Measurements from ENCODE around the gene LRCH4. TPM values are rescaled to one million over a fixed set of nuclear protein-coding genes. Genes with fewer than 3 reads are reported as not detected.
A peak's percentile ranks its signal among the peaks of the same experiment; 100 is the strongest.

The LRCH4 gene
- total RNA-seq (2014; rRNA removed; shearing (Covaris generic)), result 17.0 and 19.5 TPM in 2 replicates

- H3K36me3 ChIP-seq, result peaks cover 34% of the 10 kb centered on the region
- H3K27me3 ChIP-seq (replicated peaks), result no peaks in the 10 kb centered on the region
- H3K4me1 ChIP-seq (replicated peaks), result peaks cover 10% of the 10 kb centered on the region
- DNase-seq (ENCODE audit: low read depth in 1 of 2, low spot score in 2 of 2), result no peak
- H3K9me3 ChIP-seq (replicated peaks), result no peaks in the 10 kb centered on the region
- peak within 1 kb of the TSS; percentile 74 for H3K27ac ChIP-seq
- peak within 1 kb of the TSS; percentile 83 for H3K4me3 ChIP-seq
Measured at GRCh38 chr7:100585511-100586265, at the start of gene LRCH4. LRCH4 (minus strand) TSS chr7:100586129; CDS start chr7:100586100, 29 bp downstream.

GRCh38 chr7:100632951-100633717 is 47.2 kb upstream of the LRCH4 start:
- peaks cover 6% of the 10 kb centered on the region for H3K4me1 ChIP-seq (replicated peaks)
- H3K4me3 ChIP-seq, result no peak overlapping the region
- H3K36me3 ChIP-seq, result no peaks in the 10 kb centered on the region
- peaks cover 29% of the 10 kb centered on the region for H3K27me3 ChIP-seq (replicated peaks)
- H3K9me3 ChIP-seq (replicated peaks), result no peaks in the 10 kb centered on the region
- no peak overlapping the region for H3K27ac ChIP-seq
- DNase-seq (ENCODE audit: low read depth in 1 of 2, low spot score in 2 of 2), result no peak

- 0 out of 2 replicates have a peak, but pooled peaks cover 5% of the 10 kb centered on the region for H3K9me3 ChIP-seq (replicated peaks)
- no peak overlapping the region for H3K27ac ChIP-seq
- no peak for DNase-seq (ENCODE audit: low read depth in 1 of 2, low spot score in 2 of 2)
- H3K27me3 ChIP-seq (replicated peaks), result peaks cover 21% of the 10 kb centered on the region
- H3K4me1 ChIP-seq (replicated peaks), result peaks cover 15% of the 10 kb centered on the region
- H3K36me3 ChIP-seq, result no peaks in the 10 kb centered on the region
- no peak overlapping the region for H3K4me3 ChIP-seq
Measured at GRCh38 chr7:100630066-100630465, 44.1 kb upstream of the LRCH4 start.

- Histone ChIP-seq H3K27me3 (replicated peaks) (peaks cover 21% of the 10 kb centered on the region), H3K4me3 (no peak overlapping the region), H3K36me3 (no peaks in the 10 kb centered on the region), H3K9me3 (replicated peaks) (0 out of 2 replicates have a peak, but pooled peaks cover 5% of the 10 kb centered on the region), H3K27ac (no peak overlapping the region), H3K4me1 (replicated peaks) (peaks cover 15% of the 10 kb centered on the region)
- DNase-seq (ENCODE audit: low read depth in 1 of 2, low spot score in 2 of 2), result no peak
Measured at GRCh38 chr7:100629117-100629716, 43.3 kb upstream of the LRCH4 start.

- 0 out of 2 replicates have a peak, but pooled peaks cover 5% of the 10 kb centered on the region for H3K9me3 ChIP-seq (replicated peaks)
- H3K27me3 ChIP-seq (replicated peaks), result peaks cover 5% of the 10 kb centered on the region
- H3K27ac ChIP-seq, result no peak overlapping the region
- H3K4me1 ChIP-seq (replicated peaks), result peaks cover 9% of the 10 kb centered on the region; the same call in 1 of the 2 replicates
- H3K36me3 ChIP-seq, result no peaks in the 10 kb centered on the region
- no peak overlapping the region; the same call in 1 of the 2 replicates for H3K4me3 ChIP-seq
- no peak for DNase-seq (ENCODE audit: low read depth in 1 of 2, low spot score in 2 of 2)
Measured at GRCh38 chr7:100627238-100627549, 41.3 kb upstream of the LRCH4 start.

GRCh38 chr7:100626530-100627237 is 40.8 kb upstream of the LRCH4 start:
- no peak overlapping the region for H3K27ac ChIP-seq
- H3K4me1 ChIP-seq (replicated peaks), result peaks cover 9% of the 10 kb centered on the region; the same call in 1 of the 2 replicates
- peaks cover under 1% of the 10 kb centered on the region for H3K27me3 ChIP-seq (replicated peaks)
- peak overlapping the region; percentile 21 for H3K4me3 ChIP-seq
- H3K9me3 ChIP-seq (replicated peaks), result 0 out of 2 replicates have a peak, but pooled peaks cover 5% of the 10 kb centered on the region
- DNase-seq (ENCODE audit: low read depth in 1 of 2, low spot score in 2 of 2), result peak; percentile 28 to 83
- H3K36me3 ChIP-seq, result no peaks in the 10 kb centered on the region

- no peaks in the 10 kb centered on the region for H3K36me3 ChIP-seq
- H3K27ac ChIP-seq, result no peak overlapping the region
- no peak for DNase-seq (ENCODE audit: low read depth in 1 of 2, low spot score in 2 of 2)
- H3K9me3 ChIP-seq (replicated peaks), result 0 out of 2 replicates have a peak, but pooled peaks cover 5% of the 10 kb centered on the region
- peaks cover 9% of the 10 kb centered on the region; the same call in 1 of the 2 replicates for H3K4me1 ChIP-seq (replicated peaks)
- no peak overlapping the region for H3K4me3 ChIP-seq
- H3K27me3 ChIP-seq (replicated peaks), result no peaks in the 10 kb centered on the region; the same call in 1 of the 2 replicates
Measured at GRCh38 chr7:100626055-100626454, 40.1 kb upstream of the LRCH4 start.

GRCh38 chr7:100623951-100624824 is 38.3 kb upstream of the LRCH4 start:
- no peak overlapping the region for H3K4me3 ChIP-seq
- H3K27me3 ChIP-seq (replicated peaks), result no peaks in the 10 kb centered on the region; the same call in 1 of the 2 replicates
- 0 out of 2 replicates have a peak, but pooled peaks cover 5% of the 10 kb centered on the region for H3K9me3 ChIP-seq (replicated peaks)
- DNase-seq (ENCODE audit: low read depth in 1 of 2, low spot score in 2 of 2), result no peak
- peaks cover 9% of the 10 kb centered on the region; the same call in 1 of the 2 replicates for H3K4me1 ChIP-seq (replicated peaks)
- no peaks in the 10 kb centered on the region for H3K36me3 ChIP-seq
- H3K27ac ChIP-seq, result no peak overlapping the region

- no peaks in the 10 kb centered on the region for H3K9me3 ChIP-seq (replicated peaks)
- no peaks in the 10 kb centered on the region for H3K36me3 ChIP-seq
- no peak overlapping the region for H3K4me3 ChIP-seq
- H3K27ac ChIP-seq, result no peak overlapping the region
- no peaks in the 10 kb centered on the region; the same call in 1 of the 2 replicates for H3K27me3 ChIP-seq (replicated peaks)
- 0 out of 2 replicates have a peak, but pooled peaks cover 3% of the 10 kb centered on the region for H3K4me1 ChIP-seq (replicated peaks)
- DNase-seq (ENCODE audit: low read depth in 1 of 2, low spot score in 2 of 2), result no peak
Measured at GRCh38 chr7:100621554-100621953, 35.6 kb upstream of the LRCH4 start.

- Histone ChIP-seq H3K4me1 (replicated peaks) (no peaks in the 10 kb centered on the region), H3K36me3 (no peaks in the 10 kb centered on the region), H3K9me3 (replicated peaks) (no peaks in the 10 kb centered on the region), H3K4me3 (no peak overlapping the region), H3K27me3 (replicated peaks) (no peaks in the 10 kb centered on the region; the same call in 1 of the 2 replicates), H3K27ac (no peak overlapping the region)
- DNase-seq (ENCODE audit: low read depth in 1 of 2, low spot score in 2 of 2), result no peak
Measured at GRCh38 chr7:100620804-100621203, 34.9 kb upstream of the LRCH4 start.

- no peaks in the 10 kb centered on the region for H3K9me3 ChIP-seq (replicated peaks)
- H3K27me3 ChIP-seq (replicated peaks), result no peaks in the 10 kb centered on the region; the same call in 1 of the 2 replicates
- H3K27ac ChIP-seq, result no peak overlapping the region
- no peak overlapping the region for H3K4me3 ChIP-seq
- no peak for DNase-seq (ENCODE audit: low read depth in 1 of 2, low spot score in 2 of 2)
- H3K36me3 ChIP-seq, result no peaks in the 10 kb centered on the region
- H3K4me1 ChIP-seq (replicated peaks), result no peaks in the 10 kb centered on the region
Measured at GRCh38 chr7:100620239-100620638, 34.3 kb upstream of the LRCH4 start.

- Histone ChIP-seq H3K4me1 (replicated peaks) (peaks cover 9% of the 10 kb centered on the region), H3K27me3 (replicated peaks) (no peaks in the 10 kb centered on the region), H3K27ac (no peak overlapping the region), H3K4me3 (no peak overlapping the region), H3K36me3 (no peaks in the 10 kb centered on the region), H3K9me3 (replicated peaks) (no peaks in the 10 kb centered on the region)
- DNase-seq (ENCODE audit: low read depth in 1 of 2, low spot score in 2 of 2), result no peak
Measured at GRCh38 chr7:100614308-100614861, 28.5 kb upstream of the LRCH4 start.
